T-helper 1 cell treated with Interleukin-12 subunit alpha and Interleukin-12 subunit beta and Interleukin-4 antibody, amounts not matched to agents 30 ng/mL and 1 ng/mL, for 36 hours (primary cell): ENCODE data around the gene ACTA2. TPM values are rescaled to one million over a fixed set of nuclear protein-coding genes. Genes with fewer than 3 reads are reported as not detected.

Experiments
- intact Hi-C: fragments of 100-400 bp; cut with micrococcal nuclease; formaldehyde crosslinking; loops from one replicate; pipeline ENCODE4 v1.15.1; 2024
- total RNA-seq: library from RNA; stranded (reverse); gene quantifications from 2 replicates; pipeline ENCODE4 v1.2.3, GENCODE V29; 2022

ACTA2 gene
- total RNA-seq, 1 donor from 2014 or later = 8.8 TPM

GRCh38 chr10:88923520-88923919, 29.1 kb downstream of the ACTA2 start:
- intact Hi-C loops = no loop called here

- intact Hi-C loops = no loop called here
Measured at GRCh38 chr10:88922041-88922440, 30.5 kb downstream of the ACTA2 start.

GRCh38 chr10:88920986-88921593, 31.5 kb downstream of the ACTA2 start:
- intact Hi-C loops = no loop called here

GRCh38 chr10:88920198-88920597, 32.4 kb downstream of the ACTA2 start:
- intact Hi-C loops = no loop called here

GRCh38 chr10:88919041-88919440, 33.5 kb downstream of the ACTA2 start:
- intact Hi-C loops = no loop called here

GRCh38 chr10:88918191-88918905, 34.2 kb downstream of the ACTA2 start:
- intact Hi-C loops = no loop called here

- intact Hi-C loops = no loop called here
Measured at GRCh38 chr10:88916986-88917385, 35.6 kb downstream of the ACTA2 start.

GRCh38 chr10:88916231-88916630, 36.3 kb downstream of the ACTA2 start:
- intact Hi-C loops = no loop called here

- intact Hi-C loops = no loop called here
Measured at GRCh38 chr10:88915781-88916180, 36.8 kb downstream of the ACTA2 start.

GRCh38 chr10:88913788-88914187, 38.8 kb downstream of the ACTA2 start:
- intact Hi-C loops = no loop called here

- intact Hi-C loops = no loop called here
Measured at GRCh38 chr10:88913127-88913526, 39.4 kb downstream of the ACTA2 start.

- intact Hi-C loops = no loop called here
Measured at GRCh38 chr10:88911851-88912250, 40.7 kb downstream of the ACTA2 start.

- intact Hi-C loops = no loop called here
Measured at GRCh38 chr10:88911116-88911515, 41.5 kb downstream of the ACTA2 start.

- intact Hi-C loops = no loop called here
Measured at GRCh38 chr10:88908194-88908593, 44.4 kb downstream of the ACTA2 start.

GRCh38 chr10:88906921-88907320, 45.7 kb downstream of the ACTA2 start:
- intact Hi-C loops = no loop called here

GRCh38 chr10:88903715-88904114, 48.9 kb downstream of the ACTA2 start:
- intact Hi-C loops = no loop called here

- intact Hi-C loops = loop anchor here (1.0 kb wide), 2 partner anchors 22 to 67 kb away; partner anchors contain the start of gene STAMBPL1
Measured at GRCh38 chr10:88901984-88902789, 50.4 kb downstream of the ACTA2 start.

GRCh38 chr10:88901206-88901983, 51.2 kb downstream of the ACTA2 start:
- intact Hi-C loops = loop anchor here (1.0 kb wide), 2 partner anchors 21 to 66 kb away; partner anchors contain the start of gene STAMBPL1

GRCh38 chr10:88899886-88900285, 52.7 kb downstream of the ACTA2 start:
- intact Hi-C loops = no loop called here

GRCh38 chr10:88898727-88899126, 53.8 kb downstream of the ACTA2 start:
- intact Hi-C loops = no loop called here
